K562 (cell line): ENCODE results near the gene GSTM2. TPM values are rescaled to one million over a fixed set of nuclear protein-coding genes. Genes with fewer than 3 reads are reported as not detected.

Experiments
- ARID3A ChIP-seq: IDR thresholded peaks from 2 replicates; pipeline ENCODE4 v1.6.1; 2012; ENCODE audit warnings: low read depth, low read length, improper control_type of control experiment, borderline replicate concordance
- CTBP1 ChIP-seq: fragments of 450-650 bp; IDR thresholded peaks from 2 replicates; pipeline ENCODE4 v1.6.1; 2016; ENCODE audit warnings: borderline replicate concordance
- HDGF ChIP-seq: fragments of 450-650 bp; IDR thresholded peaks from 2 replicates; pipeline ENCODE4 v1.6.1; 2016
- KDM2B ChIP-seq: fragments of 250-450 bp; sonication (Bioruptor Pico); IDR thresholded peaks from 2 replicates; pipeline ENCODE4 v1.8.0; 2021; ENCODE audit warnings: mild to moderate bottlenecking, moderate library complexity
- POLR2B ChIP-seq: fragments of 450-650 bp; IDR thresholded peaks from 2 replicates; pipeline ENCODE4 v1.6.1; 2018; ENCODE audit warnings: low read depth; ENCODE audit not compliant: partially characterized antibody
- SNAPC5 ChIP-seq: fragments of 250-450 bp; sonication (Bioruptor Pico); IDR thresholded peaks from 2 replicates; pipeline ENCODE4 v1.8.0; 2021; ENCODE audit warnings: moderate library complexity, mild to moderate bottlenecking, inconsistent platforms
- STAG1 ChIP-seq: sonication (generic); formaldehyde crosslinking; IDR thresholded peaks from 2 replicates; pipeline ENCODE4 v1.5.0; 2020; ENCODE audit warnings: missing genetic modification reagents, borderline replicate concordance
- TFE3 ChIP-seq: fragments of 450-650 bp; formaldehyde crosslinking; IDR thresholded peaks from 2 replicates; pipeline ENCODE4 v1.4.0; 2020; ENCODE audit warnings: mild to moderate bottlenecking, mixed read lengths
- TSHZ1 ChIP-seq: fragments of 250-450 bp; sonication (Bioruptor Pico); IDR thresholded peaks from 2 replicates; pipeline ENCODE4 v1.4.0; 2020; ENCODE audit warnings: mild to moderate bottlenecking, moderate library complexity
- ZBTB33 ChIP-seq: sonication (generic); formaldehyde crosslinking; IDR thresholded peaks from 2 replicates; pipeline ENCODE4 v1.8.1; 2023; ENCODE audit warnings: mild to moderate bottlenecking, missing genetic modification reagents
- ZMIZ1 ChIP-seq, 2 experiments: fragments of 150-350 bp in 1 of 2; IDR thresholded peaks; 2 replicates each; pipeline ENCODE4 v1.6.1; 2012 to 2016; ENCODE audit warnings: low read depth in 2 of 2, low read length in 2 of 2, mild to moderate bottlenecking in 1 of 2, moderate library complexity in 1 of 2
- ZNF24 ChIP-seq: fragments of 450-650 bp; IDR thresholded peaks from 2 replicates; pipeline ENCODE4 v1.6.1; 2016
- ZNF431 ChIP-seq: sonication (generic); formaldehyde crosslinking; IDR thresholded peaks from 2 replicates; pipeline ENCODE4 v1.8.0; 2022; ENCODE audit warnings: mild to moderate bottlenecking, missing genetic modification reagents
- ZNF551 ChIP-seq: fragments of 250-450 bp; sonication (Bioruptor Pico); IDR thresholded peaks from 2 replicates; pipeline ENCODE4 v1.5.0; 2021; ENCODE audit warnings: mild to moderate bottlenecking, moderate library complexity
- ZNF766 ChIP-seq: fragments of 200-800 bp; sonication (Bioruptor generic); conservative IDR thresholded peaks from 2 replicates; pipeline ENCODE4 v1.6.1; 2016; ENCODE audit warnings: missing genetic modification characterization, missing compliant biosample characterization
- polyA plus RNA-seq, 8 experiments: library from polyadenylated mRNA; depleted of rRNA in 4 of 8; stranded (reverse) in 5 of 8; unstranded in 3 of 8; fragments of >200 nt; fragmentation: Nextera tagmentation in 2 of 8; fragmentation: Illumina TruSeq in 1 of 8; extraction: Ambion mirVana in 2 of 8; extraction: Trizol in 1 of 8; gene quantifications; 2 replicates each; pipeline versions ENCODE4 v1.2.1 to v1.2.3, GENCODE V29; 2011 to 2014; ENCODE audit warnings: inconsistent platforms in 1 of 8, missing spikeins in 1 of 8
- total RNA-seq, 7 experiments: library from RNA; depleted of rRNA in 6 of 7; stranded (reverse); fragments of >200 nt in 6 of 7; fragmentation: Illumina TruSeq in 2 of 7; extraction: Trizol in 2 of 7; gene quantifications; 2 replicates each; pipeline versions ENCODE4 v1.2.1 to v1.2.3, GENCODE V29; 2011 to 2021; ENCODE audit warnings: low replicate concordance in 1 of 7

The GSTM2 gene
- total and polyA plus RNA-seq, 9 of the 15 experiments (the other 6 are each of a cell fraction or from before 2014, with no cell fraction given): 1.6 to 15.1 (median 6.8) TPM

- TF ChIP-seq ZBTB33 (CRISPR knock-in tag): no peak
- TF ChIP-seq HDGF: 0 out of 2 replicates have a peak, but pooled peaks have one; percentile 29
- peak; percentile 77; the same call in 1 of the 2 replicates for TF ChIP-seq STAG1
- no peak for TF ChIP-seq POLR2B
- TF ChIP-seq SNAPC5 (CRISPR knock-in tag): no peak
- TF ChIP-seq ZNF551 (CRISPR knock-in tag): no peak
- TF ChIP-seq ZMIZ1 (IDR thresholded peaks at IDR 0.05; ENCODE audit: low read depth in 2 of 2, low read length in 2 of 2): no peak
- TF ChIP-seq KDM2B: no peak
- no peak for TF ChIP-seq ZNF766 (CRISPR knock-in tag)
- peak; percentile 48; the same call in 1 of the 2 replicates for TF ChIP-seq CTBP1
- TF ChIP-seq ARID3A: no peak
- peak; percentile 85 for TF ChIP-seq TFE3 (CRISPR knock-in tag)
- no peak for TF ChIP-seq ZNF24
- no peak for TF ChIP-seq TSHZ1 (CRISPR knock-in tag)
- no peak for TF ChIP-seq ZNF431 (CRISPR knock-in tag)
Observed at GRCh38 chr1:109640285-109640865, 27.5 kb upstream of the GSTM2 start (continued).
